ENCODE results near the gene DND1.

- TF ChIP-seq, protein P1, sequence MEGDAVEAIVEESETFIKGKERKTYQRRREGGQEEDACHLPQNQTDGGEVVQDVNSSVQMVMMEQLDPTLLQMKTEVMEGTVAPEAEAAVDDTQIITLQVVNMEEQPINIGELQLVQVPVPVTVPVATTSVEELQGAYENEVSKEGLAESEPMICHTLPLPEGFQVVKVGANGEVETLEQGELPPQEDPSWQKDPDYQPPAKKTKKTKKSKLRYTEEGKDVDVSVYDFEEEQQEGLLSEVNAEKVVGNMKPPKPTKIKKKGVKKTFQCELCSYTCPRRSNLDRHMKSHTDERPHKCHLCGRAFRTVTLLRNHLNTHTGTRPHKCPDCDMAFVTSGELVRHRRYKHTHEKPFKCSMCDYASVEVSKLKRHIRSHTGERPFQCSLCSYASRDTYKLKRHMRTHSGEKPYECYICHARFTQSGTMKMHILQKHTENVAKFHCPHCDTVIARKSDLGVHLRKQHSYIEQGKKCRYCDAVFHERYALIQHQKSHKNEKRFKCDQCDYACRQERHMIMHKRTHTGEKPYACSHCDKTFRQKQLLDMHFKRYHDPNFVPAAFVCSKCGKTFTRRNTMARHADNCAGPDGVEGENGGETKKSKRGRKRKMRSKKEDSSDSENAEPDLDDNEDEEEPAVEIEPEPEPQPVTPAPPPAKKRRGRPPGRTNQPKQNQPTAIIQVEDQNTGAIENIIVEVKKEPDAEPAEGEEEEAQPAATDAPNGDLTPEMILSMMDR (IDR thresholded peaks at IDR 0.05) = no peak
- TF ChIP-seq POLR2A (IDR thresholded peaks at IDR 0.05) = no peak
Observed at GRCh38 chr5:140635291-140636257, 37.8 kb downstream of the DND1 start.

Measured in adrenal gland (tissue), 5 donors.